ENCODE measurements around the gene RABAC1.

DNA sequence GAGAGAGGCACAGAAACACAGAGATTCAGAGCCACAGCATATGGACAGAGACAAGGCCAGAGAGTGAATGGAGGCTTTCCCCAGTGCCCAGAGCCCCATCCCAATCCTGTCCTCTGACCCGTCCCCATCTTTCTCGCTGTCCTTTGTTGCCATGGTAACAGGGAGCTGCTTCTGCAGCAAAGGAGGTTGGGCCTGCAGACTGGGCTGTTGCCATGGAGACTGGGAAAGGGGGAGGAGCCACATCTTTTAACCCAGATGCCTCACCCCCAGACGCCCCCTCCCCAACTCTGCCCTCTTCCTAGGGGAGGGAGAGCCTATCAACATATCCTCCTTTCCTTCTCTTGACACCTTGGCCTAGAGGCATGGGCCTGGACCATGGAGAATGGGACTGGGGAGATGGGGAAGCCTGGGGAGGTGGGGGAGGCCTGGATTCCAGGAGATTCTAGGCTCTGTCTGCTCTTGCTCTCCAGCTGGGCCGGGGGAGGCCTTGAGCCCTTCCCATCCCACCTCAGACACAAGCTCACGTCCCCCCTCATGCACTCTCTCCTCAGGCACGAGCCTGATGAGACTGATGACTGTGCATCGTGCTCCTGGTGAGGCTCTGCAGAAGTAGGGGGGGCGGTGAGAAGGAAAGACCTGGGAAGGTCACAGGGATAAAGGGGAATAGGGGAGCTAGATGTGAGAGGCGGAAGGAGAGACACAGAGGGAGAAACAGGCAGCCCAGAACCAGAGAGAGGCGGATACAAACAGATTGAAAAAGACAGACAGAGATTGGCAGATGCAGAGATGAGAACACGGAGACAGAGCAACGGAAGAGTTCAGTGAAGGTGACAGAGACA is 37.1 kb upstream of the RABAC1 start:
- TF ChIP-seq RAD21 (IDR thresholded peaks at IDR 0.05; ENCODE audit: low read length) (no peak), POLR2A (IDR thresholded peaks at IDR 0.05; ENCODE audit: low read depth, low read length) (no peak)
- TF ChIP-seq, protein P1, sequence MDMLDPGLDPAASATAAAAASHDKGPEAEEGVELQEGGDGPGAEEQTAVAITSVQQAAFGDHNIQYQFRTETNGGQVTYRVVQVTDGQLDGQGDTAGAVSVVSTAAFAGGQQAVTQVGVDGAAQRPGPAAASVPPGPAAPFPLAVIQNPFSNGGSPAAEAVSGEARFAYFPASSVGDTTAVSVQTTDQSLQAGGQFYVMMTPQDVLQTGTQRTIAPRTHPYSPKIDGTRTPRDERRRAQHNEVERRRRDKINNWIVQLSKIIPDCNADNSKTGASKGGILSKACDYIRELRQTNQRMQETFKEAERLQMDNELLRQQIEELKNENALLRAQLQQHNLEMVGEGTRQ (IDR thresholded peaks at IDR 0.05; ENCODE audit: low read depth, low read length): no peak
- TF ChIP-seq, protein P2, sequence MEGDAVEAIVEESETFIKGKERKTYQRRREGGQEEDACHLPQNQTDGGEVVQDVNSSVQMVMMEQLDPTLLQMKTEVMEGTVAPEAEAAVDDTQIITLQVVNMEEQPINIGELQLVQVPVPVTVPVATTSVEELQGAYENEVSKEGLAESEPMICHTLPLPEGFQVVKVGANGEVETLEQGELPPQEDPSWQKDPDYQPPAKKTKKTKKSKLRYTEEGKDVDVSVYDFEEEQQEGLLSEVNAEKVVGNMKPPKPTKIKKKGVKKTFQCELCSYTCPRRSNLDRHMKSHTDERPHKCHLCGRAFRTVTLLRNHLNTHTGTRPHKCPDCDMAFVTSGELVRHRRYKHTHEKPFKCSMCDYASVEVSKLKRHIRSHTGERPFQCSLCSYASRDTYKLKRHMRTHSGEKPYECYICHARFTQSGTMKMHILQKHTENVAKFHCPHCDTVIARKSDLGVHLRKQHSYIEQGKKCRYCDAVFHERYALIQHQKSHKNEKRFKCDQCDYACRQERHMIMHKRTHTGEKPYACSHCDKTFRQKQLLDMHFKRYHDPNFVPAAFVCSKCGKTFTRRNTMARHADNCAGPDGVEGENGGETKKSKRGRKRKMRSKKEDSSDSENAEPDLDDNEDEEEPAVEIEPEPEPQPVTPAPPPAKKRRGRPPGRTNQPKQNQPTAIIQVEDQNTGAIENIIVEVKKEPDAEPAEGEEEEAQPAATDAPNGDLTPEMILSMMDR (conservative IDR thresholded peaks at IDR 0.05; ENCODE audit: low read depth, low read length): no peak

Measured in IMR-90 (cell line).